Naive B cell (primary cell): ENCODE measurements around the gene ZNF367. TPM values are rescaled to one million over a fixed set of nuclear protein-coding genes. Genes with fewer than 3 reads are reported as not detected.

Experiments
- ATAC-seq, 2 donors: fragments of 150-1000 bp; cut with Tn5 transposase; 2 replicates each; pipeline ENCODE4 v1.10.0; 2021; ENCODE audit warnings: low read depth in 2 of 2, mild to moderate bottlenecking in 2 of 2, moderate library complexity in 2 of 2
- DNase-seq: peaks from one replicate; pipeline ENCODE4 v3.0.0; 2022
- H3K27ac Mint-ChIP-seq, 6 donors: one replicate each; pipeline ENCODE4 v1.8.0; 2020 to 2022; ENCODE audit warnings: mild to moderate bottlenecking in 6 of 6, mixed read lengths in 6 of 6, moderate library complexity in 5 of 6, inconsistent platforms in 2 of 6
- H3K27me3 Mint-ChIP-seq, 3 donors: one replicate each; pipeline ENCODE4 v1.8.0; 2021 to 2022; ENCODE audit warnings: mixed read lengths in 3 of 3, mild to moderate bottlenecking in 1 of 3
- H3K36me3 Mint-ChIP-seq, 2 donors: one replicate each; pipeline ENCODE4 v1.8.0; 2020 to 2022; ENCODE audit warnings: mixed read lengths in 2 of 2, inconsistent platforms in 1 of 2, mild to moderate bottlenecking in 1 of 2
- H3K4me1 Mint-ChIP-seq, 3 donors: one replicate each; pipeline ENCODE4 v1.8.0; 2020 to 2022; ENCODE audit warnings: mixed read lengths in 3 of 3, inconsistent platforms in 1 of 3, mild to moderate bottlenecking in 1 of 3, moderate library complexity in 1 of 3
- H3K4me3 Mint-ChIP-seq, 8 donors: one replicate each; pipeline ENCODE4 v1.8.0; 2020 to 2022; ENCODE audit warnings: mild to moderate bottlenecking in 8 of 8, mixed read lengths in 8 of 8, moderate library complexity in 8 of 8, inconsistent platforms in 2 of 8
- H3K9me3 Mint-ChIP-seq, 7 donors: one replicate each; pipeline ENCODE4 v1.8.0; 2020 to 2022; ENCODE audit warnings: mixed read lengths in 7 of 7, mild to moderate bottlenecking in 5 of 7, inconsistent platforms in 2 of 7, moderate library complexity in 1 of 7
- polyA plus RNA-seq, 6 donors: library from polyadenylated mRNA; unstranded; fragments of 300-500 nt; fragmentation: Illumina TruSeq; gene quantifications; one replicate each; pipeline ENCODE4 v1.2.3, GENCODE V29; 2021; ENCODE audit warnings: low read depth in 6 of 6

ZNF367 gene
- 1 to 10 TPM in 2 of 6 donors, under 1 TPM in 3, not detected in 1; 0.38 to 1.2 (median 0.95) TPM for polyA plus RNA-seq

DNA sequence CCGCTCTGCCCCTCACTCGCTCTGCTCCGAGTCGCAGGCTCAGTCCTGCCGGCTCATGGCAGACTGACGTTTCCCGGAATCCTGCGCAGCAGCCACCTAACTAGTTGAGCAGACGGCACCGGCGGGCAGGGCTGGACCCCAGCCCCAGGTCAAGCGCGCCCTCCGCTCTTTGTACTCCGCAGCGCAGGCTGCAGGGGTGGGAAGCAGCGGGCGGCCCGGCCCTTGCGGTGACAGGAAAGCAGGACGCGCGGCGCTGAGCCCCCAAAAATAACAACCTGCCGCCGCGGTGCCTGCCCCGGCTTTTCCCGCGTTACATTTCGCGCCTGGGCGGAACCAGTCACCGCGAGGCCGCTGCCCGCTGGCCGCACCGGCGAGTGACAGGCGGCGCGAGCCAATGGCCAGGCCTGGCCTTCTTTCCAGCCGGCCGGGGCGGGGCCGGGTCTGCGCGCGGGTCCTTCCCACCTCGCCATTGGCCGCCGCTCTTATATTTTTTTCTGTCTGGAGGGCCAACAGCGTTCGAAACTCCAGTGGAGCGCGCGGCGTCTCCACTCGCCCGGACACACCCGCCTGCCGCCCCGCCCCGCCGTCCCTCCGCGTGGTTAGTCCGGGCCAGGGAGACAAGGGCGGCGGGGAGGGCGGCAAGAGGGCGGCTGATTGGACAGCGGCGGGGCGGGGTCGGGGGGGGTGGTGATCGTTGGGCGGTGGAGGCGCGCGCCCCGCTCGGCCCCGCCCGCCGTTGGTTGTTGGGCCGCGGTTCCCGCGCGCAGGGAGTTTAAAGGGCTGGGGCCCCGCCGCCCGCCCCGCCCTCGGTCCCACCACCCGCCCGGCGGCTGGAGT, at the start of gene ZNF367:
ZNF367 (minus strand) TSS at position 288 of the 837 bp plus-strand sequence. CDS start 338 bp downstream, outside the sequence.
- peaks cover 23 to 33% (median 26%) of the 10 kb centered on the region in 3 donors for H3K4me1 Mint-ChIP-seq
- no peaks in the 10 kb centered on the region for H3K9me3 Mint-ChIP-seq
- ATAC-seq (peak; percentile 64 to 65), DNase-seq (peak; percentile 91)
- H3K4me3 Mint-ChIP-seq: peak within 1 kb of the TSS; percentile 87 to 95 (median 90)
- no peaks in the 10 kb centered on the region for H3K36me3 Mint-ChIP-seq
- H3K27ac Mint-ChIP-seq: peak within 1 kb of the TSS; percentile 89 to 98 (median 96)
- H3K27me3 Mint-ChIP-seq: no peaks in the 10 kb centered on the region

DNA sequence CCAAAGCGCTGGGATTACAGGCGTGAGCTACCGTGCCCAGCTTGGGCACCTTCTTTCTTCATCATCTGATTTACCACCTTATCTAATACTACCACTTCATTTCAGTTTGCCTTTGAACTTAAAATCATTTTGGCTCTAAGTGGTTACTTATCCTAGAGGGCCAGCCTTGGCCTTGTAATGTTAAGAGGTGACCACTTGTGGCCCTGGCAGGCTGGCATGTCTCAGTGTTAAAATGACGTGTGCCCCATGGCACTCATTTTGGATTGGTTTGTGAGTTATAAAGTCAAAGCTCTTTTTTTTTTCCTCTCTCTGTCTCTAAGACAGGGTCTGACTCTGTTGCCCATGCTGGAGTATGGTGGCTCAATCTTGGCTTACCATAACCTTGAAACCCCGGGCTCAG, 49.6 kb upstream of the ZNF367 start:
- Mint-ChIP-seq H3K27me3 (no peaks in the 10 kb centered on the region), H3K36me3 (peaks cover 0 to 7% of the 10 kb centered on the region in 2 donors), H3K4me3 (no peak overlapping the region), H3K27ac (peak overlapping the region in 1 of 6 donors; percentile 59), H3K4me1 (no peaks in the 10 kb centered on the region), H3K9me3 (no peaks in the 10 kb centered on the region)
- ATAC-seq (no peak), DNase-seq (no peak)

GRCh38 chr9:96464426-96464825, 46.3 kb upstream of the ZNF367 start:
- Mint-ChIP-seq H3K4me1 (no peaks in the 10 kb centered on the region), H3K27ac (peak overlapping the region in 1 of 6 donors; percentile 25), H3K9me3 (no peaks in the 10 kb centered on the region), H3K27me3 (no peaks in the 10 kb centered on the region), H3K36me3 (peaks cover under 1 to 7% of the 10 kb centered on the region in 2 donors), H3K4me3 (no peak overlapping the region)
- no peak for DNase-seq
- no peak for ATAC-seq

DNA sequence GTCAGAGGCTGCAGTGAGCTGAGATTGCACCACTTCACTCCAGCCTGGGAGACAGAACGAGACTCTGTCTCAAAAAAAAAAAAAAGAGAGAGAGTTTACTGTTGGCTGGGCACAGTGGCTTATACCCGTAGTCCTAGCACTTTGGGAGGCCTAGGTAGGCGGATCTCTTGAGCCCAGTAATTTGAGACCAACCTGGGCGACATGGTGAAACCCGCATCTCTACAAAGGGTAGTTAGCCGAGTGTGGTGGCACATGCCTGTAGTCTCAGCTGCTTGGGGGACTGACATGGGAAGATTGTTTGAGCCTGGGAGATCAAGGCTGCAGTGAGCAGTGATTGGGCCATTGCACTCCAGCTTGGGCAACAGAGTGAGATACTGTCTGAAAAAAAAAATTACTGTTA, 44.4 kb upstream of the ZNF367 start:
- H3K27me3 Mint-ChIP-seq: no peaks in the 10 kb centered on the region
- no peak for DNase-seq
- H3K4me3 Mint-ChIP-seq: peak overlapping the region in 1 of 8 donors; percentile 42
- no peak overlapping the region for H3K27ac Mint-ChIP-seq
- no peaks in the 10 kb centered on the region for H3K4me1 Mint-ChIP-seq
- H3K9me3 Mint-ChIP-seq: no peaks in the 10 kb centered on the region
- no peak for ATAC-seq
- H3K36me3 Mint-ChIP-seq: peaks cover 8 to 16% of the 10 kb centered on the region in 2 donors

DNA sequence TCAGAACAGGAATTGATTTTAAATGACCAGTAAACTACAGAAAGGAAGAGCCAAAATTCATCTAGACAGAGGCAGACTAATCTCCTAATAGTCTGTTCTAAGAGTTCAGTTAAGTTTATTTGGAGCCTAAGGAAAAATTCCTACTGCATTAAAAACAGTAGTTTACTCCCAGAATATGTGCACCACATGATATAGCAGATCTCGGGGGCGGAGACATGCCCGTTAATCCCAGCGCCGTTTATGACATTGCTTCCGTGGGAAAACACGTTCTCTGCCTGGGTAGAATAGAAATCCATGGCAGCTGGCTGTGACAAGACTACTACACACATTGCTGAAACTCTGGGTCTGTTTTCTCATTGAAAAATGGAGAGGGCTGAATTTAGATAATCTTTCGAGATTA, 43.2 kb upstream of the ZNF367 start:
- Mint-ChIP-seq H3K9me3 (no peaks in the 10 kb centered on the region), H3K27ac (no peak overlapping the region), H3K27me3 (no peaks in the 10 kb centered on the region), H3K4me3 (no peak overlapping the region), H3K36me3 (peaks cover 8 to 16% of the 10 kb centered on the region in 2 donors), H3K4me1 (no peaks in the 10 kb centered on the region)
- ATAC-seq (no peak), DNase-seq (no peak)

- Mint-ChIP-seq H3K27me3 (no peaks in the 10 kb centered on the region), H3K4me1 (no peaks in the 10 kb centered on the region), H3K27ac (no peak overlapping the region), H3K9me3 (no peaks in the 10 kb centered on the region), H3K36me3 (peaks cover 8 to 16% of the 10 kb centered on the region in 2 donors), H3K4me3 (no peak overlapping the region)
- DNase-seq (no peak), ATAC-seq (no peak)
Measured at GRCh38 chr9:96460882-96461281, 42.7 kb upstream of the ZNF367 start.

DNA sequence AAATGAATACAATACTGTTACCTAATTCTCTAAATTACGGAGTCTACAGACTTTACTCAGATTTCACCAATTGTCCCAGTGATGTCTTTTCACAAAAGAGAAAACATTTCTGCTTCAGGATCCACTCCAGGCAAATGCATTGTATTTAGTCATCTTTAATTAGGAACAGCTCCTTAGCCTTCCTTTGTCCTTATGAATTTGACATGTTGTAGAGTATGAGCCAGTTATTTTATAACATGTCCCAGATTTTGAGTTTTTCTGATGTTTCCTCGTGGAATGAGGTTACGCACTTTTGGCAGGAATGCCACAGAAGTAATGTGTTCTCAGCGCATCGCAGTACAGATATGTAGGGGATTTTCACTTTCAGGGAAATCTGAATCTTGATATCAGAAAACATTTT, 42.3 kb upstream of the ZNF367 start:
- peaks cover 8 to 16% of the 10 kb centered on the region in 2 donors for H3K36me3 Mint-ChIP-seq
- no peak for ATAC-seq
- H3K9me3 Mint-ChIP-seq: no peaks in the 10 kb centered on the region
- no peak overlapping the region for H3K4me3 Mint-ChIP-seq
- DNase-seq: no peak
- no peaks in the 10 kb centered on the region for H3K4me1 Mint-ChIP-seq
- H3K27me3 Mint-ChIP-seq: no peaks in the 10 kb centered on the region
- H3K27ac Mint-ChIP-seq: no peak overlapping the region

DNA sequence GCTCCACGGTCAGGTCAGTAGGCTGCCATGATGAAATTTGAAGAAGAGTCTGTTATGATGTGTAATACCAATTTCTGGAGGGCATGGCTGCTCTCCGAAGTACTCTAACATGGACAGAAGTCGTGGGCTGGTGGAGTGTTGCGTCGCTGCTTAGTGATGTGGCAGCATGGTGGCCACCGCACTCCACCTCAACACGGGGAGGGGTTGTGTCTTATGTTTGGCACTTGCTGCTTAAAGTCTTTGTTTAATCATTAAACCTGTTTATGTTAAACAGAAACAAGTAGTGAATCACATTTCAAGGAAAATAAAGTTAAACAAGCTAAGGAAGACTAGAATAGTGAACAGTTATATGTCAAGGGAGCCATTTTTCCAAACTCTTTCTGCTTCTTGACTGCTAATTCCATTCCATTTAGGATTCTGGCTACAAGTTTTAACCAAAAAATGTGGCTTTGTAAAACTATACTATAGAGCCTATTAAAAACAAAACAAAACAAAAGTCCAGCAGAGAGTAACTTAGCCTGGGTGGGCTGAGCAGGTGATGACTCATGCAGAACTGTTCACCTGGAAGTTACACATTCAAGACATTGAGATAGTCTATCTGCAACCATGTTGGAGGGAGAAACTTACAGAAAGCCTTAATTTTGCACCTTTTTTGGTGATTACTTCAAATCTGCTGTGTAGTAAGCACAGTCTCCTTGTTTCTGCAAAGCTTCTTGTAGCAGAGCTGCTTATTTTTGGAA, 41.3 kb upstream of the ZNF367 start:
- H3K4me1 Mint-ChIP-seq: no peaks in the 10 kb centered on the region
- no peak for ATAC-seq
- H3K27ac Mint-ChIP-seq: peak overlapping the region in 1 of 6 donors; percentile 79
- H3K36me3 Mint-ChIP-seq: peaks cover 8 to 16% of the 10 kb centered on the region in 2 donors
- H3K4me3 Mint-ChIP-seq: no peak overlapping the region
- H3K9me3 Mint-ChIP-seq: no peaks in the 10 kb centered on the region
- no peaks in the 10 kb centered on the region for H3K27me3 Mint-ChIP-seq
- DNase-seq: no peak

- peaks cover 0 to 5% (median 0%) of the 10 kb centered on the region in 3 donors for H3K27me3 Mint-ChIP-seq
- ATAC-seq: no peak
- DNase-seq: no peak
- peaks cover 8 to 16% of the 10 kb centered on the region in 2 donors for H3K36me3 Mint-ChIP-seq
- peak overlapping the region in 1 of 6 donors; percentile 18 for H3K27ac Mint-ChIP-seq
- no peaks in the 10 kb centered on the region for H3K9me3 Mint-ChIP-seq
- H3K4me3 Mint-ChIP-seq: peak overlapping the region in 1 of 8 donors; percentile 12
- H3K4me1 Mint-ChIP-seq: peaks cover 0 to 5% (median 0%) of the 10 kb centered on the region in 3 donors
Measured at GRCh38 chr9:96458226-96458625, 40.1 kb upstream of the ZNF367 start.

- H3K4me1 Mint-ChIP-seq: peaks cover 0 to 5% (median 0%) of the 10 kb centered on the region in 3 donors
- no peak for ATAC-seq
- no peaks in the 10 kb centered on the region for H3K9me3 Mint-ChIP-seq
- peak overlapping the region in 1 of 6 donors; percentile 41 for H3K27ac Mint-ChIP-seq
- peak overlapping the region in 1 of 8 donors; percentile 12 for H3K4me3 Mint-ChIP-seq
- no peak for DNase-seq
- H3K27me3 Mint-ChIP-seq: peaks cover 0 to 5% (median 0%) of the 10 kb centered on the region in 3 donors
- peaks cover 8 to 16% of the 10 kb centered on the region in 2 donors for H3K36me3 Mint-ChIP-seq
Measured at GRCh38 chr9:96457266-96457665, 39.1 kb upstream of the ZNF367 start.

DNA sequence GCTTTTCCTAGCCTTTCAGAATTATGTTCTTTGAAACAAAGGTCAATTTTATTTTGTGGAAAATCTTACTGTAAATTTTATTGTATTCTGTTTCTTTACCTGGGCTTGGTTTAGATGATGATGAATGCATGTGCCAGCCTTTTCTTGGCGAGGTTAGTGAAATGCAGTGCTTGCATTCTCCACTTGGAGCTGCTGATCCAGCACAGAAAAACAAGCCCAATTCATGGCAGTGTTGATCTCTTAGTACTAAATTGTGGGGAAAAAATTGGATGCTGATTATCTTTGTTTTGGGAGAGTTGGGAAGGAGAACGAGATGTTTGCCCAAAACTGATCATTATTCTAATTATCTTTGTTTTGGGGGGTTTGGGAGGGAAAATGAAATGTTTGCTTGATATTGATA, 35.5 kb upstream of the ZNF367 start:
- Mint-ChIP-seq H3K27me3 (peaks cover 4 to 12% (median 9%) of the 10 kb centered on the region in 3 donors), H3K4me1 (peaks cover 11 to 16% (median 15%) of the 10 kb centered on the region in 3 donors), H3K9me3 (no peaks in the 10 kb centered on the region), H3K27ac (no peak overlapping the region), H3K36me3 (peaks cover 0 to 4% of the 10 kb centered on the region in 2 donors), H3K4me3 (peak overlapping the region in 1 of 8 donors; percentile 60)
- no peak for ATAC-seq
- no peak for DNase-seq

- H3K36me3 Mint-ChIP-seq: no peaks in the 10 kb centered on the region
- H3K27ac Mint-ChIP-seq: peak overlapping the region; percentile 69 to 95 (median 81)
- ATAC-seq: peak in 1 of 2 donors; percentile 13
Measured at GRCh38 chr9:96450613-96451528, 32.7 kb upstream of the ZNF367 start.

More at GRCh38 chr9:96450613-96451528, 32.7 kb upstream of the ZNF367 start:
- DNase-seq: peak; percentile 18
- Mint-ChIP-seq H3K4me1 (peaks cover 11 to 16% (median 15%) of the 10 kb centered on the region in 3 donors), H3K9me3 (no peaks in the 10 kb centered on the region), H3K27me3 (peaks cover 7 to 12% (median 9%) of the 10 kb centered on the region in 3 donors), H3K4me3 (peak overlapping the region; percentile 86 to 95 (median 91))
